Psoas muscle (tissue), 8 donors: ENCODE data around the gene GRB10. TPM values are rescaled to one million over a fixed set of nuclear protein-coding genes. Genes with fewer than 3 reads are reported as not detected.

Source experiments
- ATAC-seq, 4 donors: fragments of 200-7000 bp; cut with Tn5 transposase; one replicate each; pipeline ENCODE4 v1.9.1; 2020; ENCODE audit warnings: moderate library complexity in 3 of 4, mild to moderate bottlenecking in 2 of 4
- DNase-seq, 2 donors: peaks; one replicate each; pipeline ENCODE4 v3.0.0-alpha.2; 2020
- H3K27ac ChIP-seq: fragments of 200-600 bp; one replicate; pipeline ENCODE4 v1.8.0; 2022
- H3K27me3 ChIP-seq, 3 donors: fragments of 200-600 bp in 1 of 3; one replicate each; pipeline versions ENCODE4 v1.6.1 to v1.8.0; 2013 to 2022; ENCODE audit warnings: low read length in 2 of 3, mild to moderate bottlenecking in 2 of 3, moderate library complexity in 1 of 3; ENCODE audit not compliant: insufficient read depth in 3 of 3
- H3K36me3 ChIP-seq, 2 donors: fragments of 200-600 bp in 1 of 2; one replicate each; pipeline versions ENCODE4 v1.6.1 to v1.8.0; 2013 to 2022; ENCODE audit warnings: low read depth in 1 of 2, mild to moderate bottlenecking in 1 of 2, moderate library complexity in 1 of 2; ENCODE audit not compliant: insufficient read depth in 1 of 2
- H3K4me1 ChIP-seq: fragments of 200-600 bp; one replicate; pipeline ENCODE4 v1.8.0; 2022
- H3K4me3 ChIP-seq: fragments of 200-600 bp; one replicate; pipeline ENCODE4 v1.8.0; 2022; ENCODE audit warnings: mild to moderate bottlenecking
- H3K9me3 ChIP-seq: fragments of 200-600 bp; one replicate; pipeline ENCODE4 v1.8.0; 2022
- CTCF ChIP-seq: fragments of 200-600 bp; IDR thresholded peaks from one replicate; pipeline ENCODE4 v1.8.0; 2022; ENCODE audit warnings: antibody characterized with exemption
- WGBS, 3 donors: extraction: QIAGEN DNeasy Blood & Tissue Kit; methylation state at CpG; one replicate each; pipeline versions ENCODE4 v1.1.6 to v1.1.7; 2013; 5-methylcytosine and 5-hydroxymethylcytosine counted together
- intact Hi-C, 2 donors: fragments of 100-400 bp; cut with DNase I; formaldehyde crosslinking; loops; one replicate each; pipeline versions ENCODE4 v1.11.0 to v1.14.2; 2022
- polyA plus RNA-seq, 3 donors: library from polyadenylated mRNA; stranded (reverse); fragments of 200-250 nt; gene quantifications; one replicate each; pipeline ENCODE4 v1.2.3, GENCODE V29; 2013
- total RNA-seq, 4 donors: library from RNA; stranded (reverse); fragmentation: NEBNext Ultra II Directional in 2 of 4; extraction: Animal tissue kit (Norgen Biotek cat#: 25700) in 2 of 4; gene quantifications; one replicate each; pipeline versions ENCODE4 v1.2.1 to v1.2.4, GENCODE V29; 2021 to 2023
- donor health status: healthy with polysubstance abuse.
- donor health status: DM: no; HTN: no; CAD: no; lungs with moderate emphysema.
- donor health status: Bipolar disorder and iron deficiency.
- donor health status: healthy.
- donor health status: DM: yes; HTN: yes; CAD: no.
- donor health status: DM: no; HTN: no; CAD: no.
- donor health status: DM: no; HTN: no; CAD: no.
- donor health status: DM: yes; HTN: yes; CAD: no.

Gene GRB10
- total and polyA plus RNA-seq, 7 donors, result 25.8 to 72.7 (median 53.0) TPM

GRCh38 chr7:50793947-50794570 is 11.4 kb upstream of the GRB10 start:
- DNase-seq (no peak), ATAC-seq (peak in 1 of 4 donors; percentile 9)
- H3K9me3 ChIP-seq, result no peaks in the 10 kb centered on the region
- 59 to 66% (median 65%) methylated on average over 18 of the region's 18 CpGs for WGBS, 3 donors
- H3K4me1 ChIP-seq, result peaks cover 22% of the 10 kb centered on the region
- no peaks in the 10 kb centered on the region for H3K27me3 ChIP-seq
- intact Hi-C loops, result loop anchor here (5.0 to 10.0 kb wide), 4 partner anchors 62 to 331 kb away; no protein-coding TSS in a partner anchor
- H3K27ac ChIP-seq, result peak overlapping the region; percentile 79
- no peak for TF ChIP-seq CTCF
- H3K4me3 ChIP-seq, result peak overlapping the region; percentile 79
- no peaks in the 10 kb centered on the region for H3K36me3 ChIP-seq

GRCh38 chr7:50793120-50793946 is 10.6 kb upstream of the GRB10 start:
- 1 to 2% (median 1%) methylated on average over 25 to 107 of the region's 113 CpGs for WGBS, 3 donors
- H3K4me3 ChIP-seq, result peak overlapping the region; percentile 79
- intact Hi-C loops, result loop anchor here (5.0 to 10.0 kb wide), 4 partner anchors 61 to 331 kb away; no protein-coding TSS in a partner anchor
- H3K9me3 ChIP-seq, result no peaks in the 10 kb centered on the region
- H3K4me1 ChIP-seq, result peaks cover 22% of the 10 kb centered on the region
- H3K36me3 ChIP-seq, result no peaks in the 10 kb centered on the region
- H3K27me3 ChIP-seq, result no peaks in the 10 kb centered on the region
- DNase-seq (peak; percentile 76 to 88), ATAC-seq (peak; percentile 74 to 85 (median 79))
- no peak for TF ChIP-seq CTCF
- H3K27ac ChIP-seq, result peak overlapping the region; percentile 80

- H3K27ac ChIP-seq, result peak overlapping the region; percentile 80
- no peak for TF ChIP-seq CTCF
- DNase-seq (peak; percentile 45 to 69), ATAC-seq (peak; percentile 25 to 52 (median 42))
- H3K36me3 ChIP-seq, result no peaks in the 10 kb centered on the region
- H3K4me1 ChIP-seq, result peaks cover 22% of the 10 kb centered on the region
- 1 to 2% (median 1%) methylated on average over 45 to 91 of the region's 91 CpGs for WGBS, 3 donors
- no peaks in the 10 kb centered on the region for H3K27me3 ChIP-seq
- H3K4me3 ChIP-seq, result peak overlapping the region; percentile 79
- no peaks in the 10 kb centered on the region for H3K9me3 ChIP-seq
- intact Hi-C loops, result loop anchor here (5.0 to 10.0 kb wide), 4 partner anchors 60 to 332 kb away; no protein-coding TSS in a partner anchor
These were observed 9.8 kb upstream of the GRB10 start for GRCh38 chr7:50792342-50793119.

- H3K36me3 ChIP-seq, result no peaks in the 10 kb centered on the region
- H3K27ac ChIP-seq, result peak overlapping the region; percentile 80
- intact Hi-C loops, result loop anchor here (5.0 to 10.0 kb wide), 4 partner anchors 60 to 333 kb away; no protein-coding TSS in a partner anchor
- 7 to 19% (median 10%) methylated on average over 10 of the region's 10 CpGs for WGBS, 3 donors
- no peaks in the 10 kb centered on the region for H3K9me3 ChIP-seq
- DNase-seq (no peak), ATAC-seq (peak in 2 of 4 donors; percentile 29 to 50)
- peak overlapping the region; percentile 79 for H3K4me3 ChIP-seq
- TF ChIP-seq CTCF, result no peak
- peaks cover 22% of the 10 kb centered on the region for H3K4me1 ChIP-seq
- H3K27me3 ChIP-seq, result no peaks in the 10 kb centered on the region
These were observed 9.2 kb upstream of the GRB10 start for GRCh38 chr7:50791938-50792341.
